Stimulated activated CD4-positive, alpha-beta T cell treated with anti-CD3 and anti-CD28 coated beads, TNF-alpha, amount 100 ng/mL, for 24 hours (primary cell): ENCODE data around the gene GCFC2.
"Not testable (repeated sequence)": the region's sequence is repeated elsewhere in the genome, so short reads cannot be mapped to it uniquely, and the experiment has no call there.

Experiments used
- DNase-seq, 3 experiments: peaks; one replicate each; pipeline ENCODE4 v3.0.0-alpha.2; 2020; ENCODE audit warnings: low read depth in 3 of 3

GCFC2 gene

GRCh38 chr2:75710577-75711253, at the start of gene GCFC2:
TSS of gene GCFC2 (minus strand) at chr2:75710915. CDS start at chr2:75710855, 60 bp downstream.
- peak; percentile 65 to 84 (median 70) for DNase-seq

GRCh38 chr2:75752828-75753227, 42.1 kb upstream of the GCFC2 start:
- no peak for DNase-seq

- DNase-seq, result no peak
Measured at GRCh38 chr2:75751824-75752468, 41.2 kb upstream of the GCFC2 start.

- no peak for DNase-seq
Measured at GRCh38 chr2:75751360-75751759, 40.6 kb upstream of the GCFC2 start.

- no peak for DNase-seq
Measured at GRCh38 chr2:75737961-75738360, 27.2 kb upstream of the GCFC2 start.

GRCh38 chr2:75736276-75736675, 25.6 kb upstream of the GCFC2 start:
- DNase-seq, result no peak

GRCh38 chr2:75729861-75730260, 19.1 kb upstream of the GCFC2 start:
- no peak for DNase-seq

- no peak for DNase-seq
Measured at GRCh38 chr2:75728614-75729419, 18.1 kb upstream of the GCFC2 start.

GRCh38 chr2:75722687-75723086, 12.0 kb upstream of the GCFC2 start:
- no peak for DNase-seq

GRCh38 chr2:75720525-75720924, 9.8 kb upstream of the GCFC2 start:
- DNase-seq, result no peak

- no peak for DNase-seq
Measured at GRCh38 chr2:75719616-75720015, 8.9 kb upstream of the GCFC2 start.

GRCh38 chr2:75716406-75716805, 5.7 kb upstream of the GCFC2 start:
- no peak for DNase-seq

GRCh38 chr2:75711590-75711989, 875 bp upstream of the GCFC2 start:
- not testable (repeated sequence) for DNase-seq

GRCh38 chr2:75710220-75710576, 517 bp downstream of the GCFC2 start:
- DNase-seq, result no peak

GRCh38 chr2:75709297-75709696, 1.4 kb downstream of the GCFC2 start:
- no peak for DNase-seq

- DNase-seq, result no peak
Measured at GRCh38 chr2:75707901-75708300, 2.8 kb downstream of the GCFC2 start.

- no peak for DNase-seq
Measured at GRCh38 chr2:75705921-75706320, 4.8 kb downstream of the GCFC2 start.

- no peak for DNase-seq
Measured at GRCh38 chr2:75703589-75704287, 7.0 kb downstream of the GCFC2 start.

- DNase-seq, result no peak
Measured at GRCh38 chr2:75702593-75702992, 8.1 kb downstream of the GCFC2 start.

GRCh38 chr2:75698918-75699317, 11.8 kb downstream of the GCFC2 start:
- no peak for DNase-seq

GRCh38 chr2:75688196-75688595, 22.5 kb downstream of the GCFC2 start:
- DNase-seq, result no peak

- not testable (repeated sequence) for DNase-seq
Measured at GRCh38 chr2:75683430-75683829, 27.3 kb downstream of the GCFC2 start.
